ENCODE measurements around the gene CDKN1B.

GRCh38 chr12:12713932-12714275, 3.3 kb upstream of the CDKN1B start:
- TF ChIP-seq CTCF (IDR thresholded peaks at IDR 0.05) (no peak), POLR2A (IDR thresholded peaks at IDR 0.05) (no peak)
